Ovary (tissue), 9 donors: ENCODE measurements around the gene DSCAM. TPM values are rescaled to one million over a fixed set of nuclear protein-coding genes. Genes with fewer than 3 reads are reported as not detected.
"Not testable (repeated sequence)": the region's sequence is repeated elsewhere in the genome, so short reads cannot be mapped to it uniquely, and the experiment has no call there.

Source experiments
- DNase-seq, 5 donors: peaks; one replicate each; pipeline ENCODE4 v3.0.0-alpha.2; 2019 to 2020
- H3K27ac ChIP-seq, 2 donors: fragments of 200-600 bp; one replicate each; pipeline versions ENCODE4 v1.5.1 to v1.8.0; 2019 to 2022
- H3K27me3 ChIP-seq: fragments of 200-600 bp; one replicate; pipeline ENCODE4 v1.8.0; 2022
- H3K36me3 ChIP-seq: fragments of 200-600 bp; sonication (generic); one replicate; pipeline ENCODE4 v1.5.1; 2019
- H3K4me1 ChIP-seq: one replicate; pipeline ENCODE4 v1.8.1; 2013; ENCODE audit warnings: mild to moderate bottlenecking, moderate library complexity; ENCODE audit not compliant: insufficient read depth
- H3K4me3 ChIP-seq: fragments of 200-600 bp; sonication (generic); one replicate; pipeline ENCODE4 v1.5.1; 2017
- H3K9me3 ChIP-seq, 2 donors: fragments of 200-600 bp in 1 of 2; sonication (generic) in 1 of 2; one replicate each; pipeline versions ENCODE4 v1.5.1 to v1.8.1; 2013 to 2019; ENCODE audit warnings: mild to moderate bottlenecking in 1 of 2, moderate library complexity in 1 of 2
- EP300 ChIP-seq: sonication (generic); formaldehyde crosslinking; IDR thresholded peaks from one replicate; pipeline ENCODE4 v1.6.1; 2017; ENCODE audit warnings: antibody characterized with exemption
- POLR2A ChIP-seq: fragments of 450-650 bp; IDR thresholded peaks from one replicate; pipeline ENCODE4 v1.6.1; 2017; ENCODE audit warnings: antibody characterized with exemption, mild to moderate bottlenecking, moderate library complexity
- WGBS, 3 donors: extraction: QIAGEN DNeasy Blood & Tissue Kit in 1 of 3; methylation state at CpG; one replicate each; pipeline versions ENCODE4 v1.1.5 to v1.1.7; 2013 to 2017; 5-methylcytosine and 5-hydroxymethylcytosine counted together
- intact Hi-C, 4 donors: fragments of 100-400 bp; cut with DNase I; formaldehyde crosslinking; loops; one replicate each; pipeline versions ENCODE4 v1.11.0 to v1.15.1; 2022 to 2023
- polyA plus RNA-seq, 2 donors: library from polyadenylated mRNA; stranded (reverse); fragments of 200-250 nt in 1 of 2; fragments of 350-450 nt in 1 of 2; fragmentation: Illumina TruSeq in 1 of 2; extraction: RNeasy Lipid Tissue Mini Kit (QIAGEN cat#74804) in 1 of 2; gene quantifications; one replicate each; pipeline ENCODE4 v1.2.3, GENCODE V29; 2013 to 2014
- total RNA-seq, 7 donors: library from RNA; depleted of rRNA in 2 of 7; stranded (reverse); fragments of >200 nt in 2 of 7; fragmentation: NEBNext Ultra II Directional in 3 of 7; extraction: Animal tissue kit (Norgen Biotek cat#: 25700) in 3 of 7; gene quantifications; one replicate each; pipeline versions ENCODE4 v1.1.0 to v1.2.4, GENCODE V29; 2016 to 2023
- TF ChIP-seq, protein P1 (sequence below), 3 donors: fragments of 450-650 bp in 2 of 3; fragments of 200-600 bp in 1 of 3; IDR thresholded peaks; one replicate each; pipeline versions ENCODE4 v1.5.1 to v1.8.0; 2016 to 2022; ENCODE audit warnings: antibody characterized with exemption in 3 of 3, mild to moderate bottlenecking in 1 of 3
- donor health status: DM: no; HTN: no; CAD: no; lungs with moderate emphysema.
- donor health status: DM: no; HTN: no; CAD: no.
- donor health status: Bipolar disorder and iron deficiency.
- donor health status: DM: yes; HTN: yes; CAD: no.
- donor health status: DM: no; HTN: no; CAD: no.
- donor health status: DM: yes; HTN: yes; CAD: no.

The DSCAM gene
- total and polyA plus RNA-seq, 9 donors, result under 0.01 to 0.12 (median 0.04) TPM; not detected in 5

DNA sequence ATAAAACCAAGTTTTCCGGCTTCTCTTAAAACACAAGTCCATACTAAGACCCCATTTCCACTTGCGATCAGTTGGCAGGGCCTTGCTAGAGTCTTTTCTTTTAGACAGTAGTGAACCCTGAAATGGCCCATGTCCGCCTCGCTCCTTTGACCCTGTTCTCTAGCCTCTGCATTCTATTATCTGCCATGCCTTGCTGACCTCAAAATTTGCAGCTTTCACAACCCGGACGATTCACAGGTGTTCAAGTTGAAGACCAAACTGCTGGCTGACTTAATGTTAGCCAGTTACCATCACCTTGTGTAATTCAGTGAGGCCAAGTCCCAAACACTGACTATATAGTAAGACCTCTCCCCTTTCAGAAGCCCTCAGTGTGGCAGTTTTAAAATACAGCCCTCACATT is 805.5 kb downstream of the DSCAM start:
- Histone ChIP-seq H3K36me3 (no peaks in the 10 kb centered on the region), H3K27ac (no peak overlapping the region), H3K4me3 (no peak overlapping the region), H3K27me3 (no peaks in the 10 kb centered on the region), H3K4me1 (no peaks in the 10 kb centered on the region), H3K9me3 (no peaks in the 10 kb centered on the region)
- DNase-seq, result no peak
- 88 to 89% (median 88%) methylated on average over 6 of the region's 6 CpGs for WGBS, 3 donors
- TF ChIP-seq POLR2A (no peak), EP300 (no peak)
- TF ChIP-seq, protein P1, sequence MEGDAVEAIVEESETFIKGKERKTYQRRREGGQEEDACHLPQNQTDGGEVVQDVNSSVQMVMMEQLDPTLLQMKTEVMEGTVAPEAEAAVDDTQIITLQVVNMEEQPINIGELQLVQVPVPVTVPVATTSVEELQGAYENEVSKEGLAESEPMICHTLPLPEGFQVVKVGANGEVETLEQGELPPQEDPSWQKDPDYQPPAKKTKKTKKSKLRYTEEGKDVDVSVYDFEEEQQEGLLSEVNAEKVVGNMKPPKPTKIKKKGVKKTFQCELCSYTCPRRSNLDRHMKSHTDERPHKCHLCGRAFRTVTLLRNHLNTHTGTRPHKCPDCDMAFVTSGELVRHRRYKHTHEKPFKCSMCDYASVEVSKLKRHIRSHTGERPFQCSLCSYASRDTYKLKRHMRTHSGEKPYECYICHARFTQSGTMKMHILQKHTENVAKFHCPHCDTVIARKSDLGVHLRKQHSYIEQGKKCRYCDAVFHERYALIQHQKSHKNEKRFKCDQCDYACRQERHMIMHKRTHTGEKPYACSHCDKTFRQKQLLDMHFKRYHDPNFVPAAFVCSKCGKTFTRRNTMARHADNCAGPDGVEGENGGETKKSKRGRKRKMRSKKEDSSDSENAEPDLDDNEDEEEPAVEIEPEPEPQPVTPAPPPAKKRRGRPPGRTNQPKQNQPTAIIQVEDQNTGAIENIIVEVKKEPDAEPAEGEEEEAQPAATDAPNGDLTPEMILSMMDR (IDR thresholded peaks at IDR 0.05), result no peak
- intact Hi-C loops, result no loop called here

DNA sequence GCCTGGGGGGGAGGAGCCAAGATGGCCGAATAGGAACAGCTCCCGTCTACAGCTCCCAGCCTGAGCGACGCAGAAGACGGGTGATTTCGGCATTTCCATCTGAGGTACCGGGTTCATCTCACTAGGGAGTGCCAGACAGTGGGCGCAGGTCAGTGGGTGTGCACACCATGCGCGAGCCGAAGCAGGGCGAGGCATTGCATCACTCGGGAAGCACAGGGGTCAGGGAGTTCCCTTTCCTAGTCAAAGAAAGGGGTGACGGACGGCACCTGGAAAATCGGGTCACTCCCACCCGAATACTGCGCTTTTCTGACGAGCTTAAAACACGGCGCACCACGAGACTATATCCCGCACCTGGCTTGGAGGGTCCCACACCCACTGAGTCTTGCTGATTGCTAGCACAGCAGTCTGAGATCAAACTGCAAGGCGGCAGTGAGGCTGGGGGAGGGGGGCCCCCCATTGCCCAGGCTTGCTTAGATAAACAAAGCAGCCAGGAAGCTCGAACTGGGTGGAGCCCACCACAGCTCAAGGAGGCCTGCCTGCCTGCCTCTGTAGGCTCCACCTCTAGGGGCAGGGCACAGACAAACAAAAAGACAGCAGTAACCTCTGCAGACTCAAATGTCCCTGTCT is 813.7 kb downstream of the DSCAM start:
- H3K27ac ChIP-seq, H3K4me3 ChIP-seq, H3K9me3 ChIP-seq, H3K4me1 ChIP-seq, DNase-seq, H3K27me3 ChIP-seq, H3K36me3 ChIP-seq, intact Hi-C loops: not testable (repeated sequence)
- WGBS, 3 donors, result 76 to 79% (median 79%) methylated on average over 25 of the region's 25 CpGs

DNA sequence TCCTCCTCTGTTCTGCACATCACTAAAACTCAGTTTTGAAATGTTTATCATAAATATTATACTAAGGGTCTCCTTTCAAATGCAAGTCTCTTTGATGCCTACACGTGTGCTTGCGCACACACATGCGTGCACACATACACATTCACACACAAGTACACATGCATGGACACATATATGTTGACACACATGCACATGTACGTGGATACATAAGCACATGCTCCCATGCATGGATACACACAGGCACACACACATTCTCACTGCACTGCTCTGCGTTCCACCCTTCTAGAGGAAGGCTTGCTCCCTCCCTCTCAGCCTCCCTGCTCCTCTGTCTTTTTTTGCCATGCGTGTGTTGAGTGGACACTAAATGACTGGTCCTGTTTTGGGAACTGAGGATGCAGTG is 817.1 kb downstream of the DSCAM start:
- no peak overlapping the region for H3K27ac ChIP-seq
- 90 to 95% (median 91%) methylated on average over 6 of the region's 6 CpGs for WGBS, 3 donors
- H3K4me1 ChIP-seq, result no peaks in the 10 kb centered on the region
- DNase-seq, result no peak
- no peak overlapping the region for H3K4me3 ChIP-seq
- H3K27me3 ChIP-seq, result no peaks in the 10 kb centered on the region
- intact Hi-C loops, result no loop called here
- no peaks in the 10 kb centered on the region for H3K9me3 ChIP-seq
- TF ChIP-seq EP300, result no peak
- TF ChIP-seq, protein P1 (IDR thresholded peaks at IDR 0.05), result no peak
- TF ChIP-seq POLR2A, result no peak
- H3K36me3 ChIP-seq, result no peaks in the 10 kb centered on the region

DNA sequence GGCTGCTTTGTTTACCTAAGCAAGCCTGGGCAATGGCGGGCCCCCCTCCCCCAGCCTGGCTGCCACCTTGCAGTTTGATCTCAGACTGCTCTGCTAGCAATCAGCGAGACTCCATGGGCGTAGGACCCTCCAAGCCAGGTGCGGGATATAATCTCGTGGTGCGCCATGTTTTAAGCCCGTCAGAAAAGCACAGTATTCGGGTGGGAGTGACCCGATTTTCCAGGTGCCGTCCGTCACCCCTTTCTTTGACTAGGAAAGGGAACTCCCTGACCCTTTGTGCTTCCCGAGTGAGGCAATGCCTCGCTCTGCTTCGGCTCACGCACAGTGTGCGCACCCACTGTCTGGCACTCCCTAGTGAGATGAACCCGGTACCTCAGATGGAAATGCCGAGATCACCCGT is 818.6 kb downstream of the DSCAM start:
- H3K4me1 ChIP-seq, intact Hi-C loops, DNase-seq, H3K36me3 ChIP-seq, H3K9me3 ChIP-seq, H3K27me3 ChIP-seq, H3K27ac ChIP-seq, H3K4me3 ChIP-seq: not testable (repeated sequence)
- 80 to 89% (median 80%) methylated on average over 18 to 19 of the region's 19 CpGs for WGBS, 3 donors

DNA sequence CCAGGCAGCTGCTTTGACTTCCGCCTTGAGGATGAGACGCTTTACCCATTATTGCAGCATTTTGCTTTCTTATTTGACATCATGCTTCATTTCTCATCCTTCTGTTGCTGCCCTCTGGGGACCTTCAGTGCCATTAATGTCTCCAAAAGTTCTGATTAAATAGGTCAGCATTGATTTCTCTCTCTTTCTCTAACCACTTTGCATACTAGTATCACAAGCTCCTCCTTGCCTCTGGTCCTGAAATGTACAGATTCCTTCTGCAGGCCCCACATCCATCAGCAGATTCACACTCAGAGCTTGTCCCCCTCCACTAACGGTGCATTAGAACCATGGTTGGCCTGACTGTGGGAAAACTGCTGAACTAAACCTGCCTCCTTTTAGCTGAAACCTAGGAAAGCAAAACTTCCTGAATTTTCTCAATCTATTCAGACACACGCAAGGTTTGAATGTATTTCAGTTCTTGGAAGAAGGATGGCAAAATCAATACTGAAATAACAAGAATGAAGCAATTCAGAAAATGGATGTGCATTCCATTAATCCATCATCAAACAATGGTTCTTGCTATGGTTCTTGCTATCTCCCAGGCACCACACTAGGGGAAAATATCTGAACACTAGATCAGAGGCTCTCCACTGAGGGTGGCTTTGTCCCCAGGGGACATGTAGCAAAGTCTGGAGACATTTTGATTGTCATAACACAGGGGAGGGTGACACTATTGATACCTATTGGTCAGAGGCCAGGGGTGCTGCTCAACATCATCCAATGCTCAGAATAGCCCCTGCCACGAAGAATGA is 825.2 kb downstream of the DSCAM start:
- H3K9me3 ChIP-seq, result no peaks in the 10 kb centered on the region
- no peaks in the 10 kb centered on the region for H3K27me3 ChIP-seq
- no peaks in the 10 kb centered on the region for H3K4me1 ChIP-seq
- no peak for TF ChIP-seq EP300
- TF ChIP-seq POLR2A, result no peak
- TF ChIP-seq, protein P1 (IDR thresholded peaks at IDR 0.05), result no peak
- DNase-seq, result no peak
- no peak overlapping the region for H3K27ac ChIP-seq
- H3K36me3 ChIP-seq, result no peaks in the 10 kb centered on the region
- intact Hi-C loops, result no loop called here
- no peak overlapping the region for H3K4me3 ChIP-seq
- 71 to 84% (median 76%) methylated on average over 5 of the region's 5 CpGs for WGBS, 3 donors
